K562 (cell line): ENCODE results near the gene ZGLP1. TPM values are rescaled to one million over a fixed set of nuclear protein-coding genes. Genes with fewer than 3 reads are reported as not detected.

Source experiments
- ATAC-seq: fragments of 200-7000 bp; cut with Tn5 transposase; 3 replicates; pipeline ENCODE4 v1.9.1; 2020; ENCODE audit warnings: moderate library complexity
- BruUV-seq: library from RNA; stranded (reverse); fragments of 400-500 nt; replicated peaks from 2 replicates; lab custom pipeline; 2021; lab: Mats Ljungman, UMichigan
- CTCF ChIA-PET: fragments of 300-600 bp; formaldehyde crosslinking; extraction: SDS; loops from one replicate; lab custom pipeline; 2021; ENCODE audit warnings: low intra/inter-chr PET ratio; lab: Yijun Ruan, JAX
- POLR2A ChIA-PET: fragments of 300-600, 350-650 bp; sonication (Branson Sonifier 250); formaldehyde crosslinking; extraction: SDS; loops from one replicate; lab custom pipeline; 2021; ENCODE audit warnings: antibody characterized with exemption, inconsistent platforms; lab: Yijun Ruan, JAX
- DNase-seq, 4 experiments: peaks; one replicate each; pipeline versions ENCODE4 v3.0.0 to v3.0.0-alpha.2; 2011 to 2018; ENCODE audit warnings: low spot score in 3 of 4, mixed read lengths in 3 of 4; ENCODE audit errors: extremely low read depth in 1 of 4
- FAIRE-seq: peaks from 2 replicates; lab custom pipeline; 2011; peaks lifted over from hg19 to GRCh38; lab: Jason Lieb, UNC
- H2AFZ ChIP-seq: 2 replicates; pipeline ENCODE4 v1.6.0; 2011; ENCODE audit warnings: low read depth, low read length, control low read depth, inconsistent platforms
- H3K27ac ChIP-seq: fragments of 200-600 bp; 3 replicates; pipeline ENCODE4 v1.8.0; 2011; ENCODE audit warnings: low read depth, mild to moderate bottlenecking, control low read depth, inconsistent platforms, low read length, moderate library complexity, mixed read lengths; ENCODE audit errors: extremely low read depth
- H3K27me3 ChIP-seq, 2 experiments: fragments of 300-600 bp in 1 of 2; 2 replicates in 1 of 2; 3 replicates in 1 of 2; pipeline versions ENCODE4 v1.6.0 to v1.8.0; 2011; ENCODE audit warnings: inconsistent platforms in 2 of 2, low read length in 2 of 2, mild to moderate bottlenecking in 1 of 2, mixed read lengths in 1 of 2, moderate library complexity in 1 of 2; ENCODE audit not compliant: control insufficient read depth in 2 of 2, insufficient read depth in 2 of 2
- H3K36me3 ChIP-seq: fragments of 300-600 bp; 3 replicates; pipeline ENCODE4 v1.8.0; 2011; ENCODE audit warnings: mild to moderate bottlenecking, low read length, inconsistent platforms; ENCODE audit not compliant: control insufficient read depth, insufficient read depth
- H3K4me1 ChIP-seq, 2 experiments: fragments of 200-600 bp in 1 of 2; replicated peaks in 1 of 2; 2 replicates in 1 of 2; 3 replicates in 1 of 2; pipeline versions ENCODE4 v1.5.1 to v1.8.0; 2011; ENCODE audit warnings: inconsistent platforms in 2 of 2, low read length in 2 of 2, mild to moderate bottlenecking in 1 of 2, mixed read lengths in 1 of 2, moderate library complexity in 1 of 2; ENCODE audit not compliant: control insufficient read depth in 2 of 2, insufficient read depth in 2 of 2
- H3K4me2 ChIP-seq: 2 replicates; pipeline ENCODE4 v1.6.1; 2011; ENCODE audit warnings: low read length, control low read depth, inconsistent platforms, mixed read lengths; ENCODE audit not compliant: insufficient read depth
- H3K4me3 ChIP-seq: fragments of 200-600 bp; sonication (generic), shearing (Covaris generic); 2 replicates; pipeline ENCODE4 v1.5.1; 2016; ENCODE audit warnings: control low read depth, inconsistent platforms
- H3K79me2 ChIP-seq: fragments of 200-600 bp; 3 replicates; pipeline ENCODE4 v1.8.0; 2011; ENCODE audit warnings: low read length, inconsistent platforms; ENCODE audit not compliant: control insufficient read depth, insufficient read depth
- H3K9ac ChIP-seq, 2 experiments: 2 replicates each; pipeline versions ENCODE4 v1.6.0 to v1.6.1; 2011; ENCODE audit warnings: low read depth in 2 of 2, low read length in 2 of 2, control low read depth in 1 of 2, inconsistent platforms in 1 of 2, mild to moderate bottlenecking in 1 of 2, mixed read lengths in 1 of 2; ENCODE audit not compliant: insufficient read depth in 1 of 2
- H3K9me1 ChIP-seq: one replicate; pipeline ENCODE4 v1.6.0; 2011; ENCODE audit warnings: inconsistent platforms, mild to moderate bottlenecking, low read length, moderate library complexity; ENCODE audit not compliant: control insufficient read depth, insufficient read depth
- H3K9me3 ChIP-seq: replicated peaks from 2 replicates; pipeline ENCODE4 v1.5.1; 2011; ENCODE audit warnings: low read depth, low read length, inconsistent platforms; ENCODE audit not compliant: control insufficient read depth, insufficient read depth
- H4K20me1 ChIP-seq: replicated peaks from 2 replicates; pipeline ENCODE4 v1.6.1; 2011; ENCODE audit warnings: low read length, inconsistent platforms, mixed read lengths; ENCODE audit not compliant: control insufficient read depth, insufficient read depth
- CHD4 ChIP-seq: fragments of 200-600 bp; sonication (generic); IDR thresholded peaks from 3 replicates; pipeline ENCODE4 v1.6.1; 2012; ENCODE audit warnings: low read depth, mild to moderate bottlenecking, mixed read lengths, low read length, inconsistent platforms; ENCODE audit not compliant: insufficient read depth, insufficient replicate concordance, poor library complexity, severe bottlenecking
- CTCF ChIP-seq, 3 experiments: IDR thresholded peaks in 2 of 3; conservative IDR thresholded peaks in 1 of 3; 2 replicates each; pipeline ENCODE4 v1.5.1; 2011 to 2012; ENCODE audit warnings: low read length in 3 of 3, mild to moderate bottlenecking in 3 of 3, control low read depth in 2 of 3, improper control_type of control experiment in 1 of 3, inconsistent platforms in 1 of 3, low read depth in 1 of 3, mixed read lengths in 1 of 3, moderate library complexity in 1 of 3; ENCODE audit not compliant: insufficient read depth in 2 of 3
- JUN ChIP-seq, 2 experiments: sonication (generic) in 1 of 2; formaldehyde crosslinking in 1 of 2; IDR thresholded peaks; 2 replicates each; pipeline versions ENCODE4 v1.6.1 to v1.8.0; 2012 to 2022; ENCODE audit warnings: borderline replicate concordance in 2 of 2, mild to moderate bottlenecking in 2 of 2, improper control_type of control experiment in 1 of 2, low read depth in 1 of 2, low read length in 1 of 2, missing genetic modification reagents in 1 of 2
- KAT7 ChIP-seq: sonication (generic); formaldehyde crosslinking; IDR thresholded peaks from 2 replicates; pipeline ENCODE4 v1.8.0; 2022; ENCODE audit warnings: missing genetic modification reagents, mild to moderate bottlenecking, borderline replicate concordance
- KLF1 ChIP-seq: fragments of 450-650 bp; IDR thresholded peaks from 2 replicates; pipeline ENCODE4 v1.6.1; 2016; ENCODE audit warnings: missing genetic modification characterization, missing compliant biosample characterization
- POLR2B ChIP-seq: fragments of 450-650 bp; IDR thresholded peaks from 2 replicates; pipeline ENCODE4 v1.6.1; 2018; ENCODE audit warnings: low read depth; ENCODE audit not compliant: partially characterized antibody
- TARDBP ChIP-seq: fragments of 450-650 bp; IDR thresholded peaks from 2 replicates; pipeline ENCODE4 v1.6.1; 2016
- WHSC1 ChIP-seq: IDR thresholded peaks from one replicate; pipeline ENCODE4 v1.6.1; 2012; ENCODE audit warnings: low read length, control low read depth, inconsistent platforms
- XRCC4 ChIP-seq: IDR thresholded peaks from one replicate; pipeline ENCODE4 v1.6.1; 2011; ENCODE audit not compliant: insufficient read depth, insufficient read length; ENCODE audit errors: extremely low read depth
- ZNF143 ChIP-seq: sonication (generic); formaldehyde crosslinking; IDR thresholded peaks from 2 replicates; pipeline ENCODE4 v1.9.0; 2022; ENCODE audit warnings: mild to moderate bottlenecking, missing genetic modification reagents
- ZNF395 ChIP-seq: fragments of 200-800 bp; sonication (Bioruptor generic); IDR thresholded peaks from 2 replicates; pipeline ENCODE4 v1.6.1; 2017; ENCODE audit warnings: missing genetic modification characterization, missing compliant biosample characterization
- WGBS: fragments of 100-300 bp; shearing (Covaris generic); methylation state at CpG from one replicate; pipeline ENCODE4 v1.1.6; 2016; ENCODE audit warnings: low coverage, mixed read lengths; ENCODE audit not compliant: insufficient coverage; ENCODE audit errors: missing lambda C conversion rate; 5-methylcytosine and 5-hydroxymethylcytosine counted together
- in situ Hi-C: fragments of 300-500 bp; cut with MboI; formaldehyde crosslinking; loops from 4 replicates; pipeline ENCODE4 v1.15.0; 2018; ENCODE audit warnings: inconsistent platforms, mixed read lengths
- intact Hi-C: fragments of 100-400 bp; cut with micrococcal nuclease; formaldehyde crosslinking; loops from 2 replicates; pipeline ENCODE4 v1.14.2; 2022
- polyA plus RNA-seq, 8 experiments: library from polyadenylated mRNA; depleted of rRNA in 4 of 8; stranded (reverse) in 5 of 8; unstranded in 3 of 8; fragments of >200 nt; fragmentation: Nextera tagmentation in 2 of 8; fragmentation: Illumina TruSeq in 1 of 8; extraction: Ambion mirVana in 2 of 8; extraction: Trizol in 1 of 8; gene quantifications; 2 replicates each; pipeline versions ENCODE4 v1.2.1 to v1.2.3, GENCODE V29; 2011 to 2014; ENCODE audit warnings: inconsistent platforms in 1 of 8, missing spikeins in 1 of 8
- total RNA-seq, 7 experiments: library from RNA; depleted of rRNA in 6 of 7; stranded (reverse); fragments of >200 nt in 6 of 7; fragmentation: Illumina TruSeq in 2 of 7; extraction: Trizol in 2 of 7; gene quantifications; 2 replicates each; pipeline versions ENCODE4 v1.2.1 to v1.2.3, GENCODE V29; 2011 to 2021; ENCODE audit warnings: low replicate concordance in 1 of 7

Gene ZGLP1
- total and polyA plus RNA-seq, 9 of the 15 experiments (the other 6 are each of a cell fraction or from before 2014, with no cell fraction given) = 0.24 to 4.5 (median 2.2) TPM

- in situ Hi-C loops (no loop called here), intact Hi-C loops (no loop called here)
- H3K27me3 ChIP-seq = no peaks in the 10 kb centered on the region
- H3K9ac ChIP-seq = peak within 1 kb of the TSS; percentile 91 to 99
- H3K9me3 ChIP-seq = no peaks in the 10 kb centered on the region
- H4K20me1 ChIP-seq = no peaks in the 10 kb centered on the region
- H3K27ac ChIP-seq = peak within 1 kb of the TSS; percentile 96
- H3K4me3 ChIP-seq = peak within 1 kb of the TSS; percentile 79
- WGBS = under 1% methylated on average over 47 of the region's 59 CpGs
- peaks cover 30 to 85% of the 10 kb centered on the region in 2 experiments; a peak in 4 of 5 replicates for H3K4me1 ChIP-seq
- H3K9me1 ChIP-seq = peaks cover 6% of the 10 kb centered on the region
- H2AFZ ChIP-seq = peak within 1 kb of the TSS; percentile 71
- ChIA-PET CTCF (interaction anchor here (2.5 kb wide), 1 partner anchor 102 kb away, joined by 14 read pairs; no protein-coding TSS in a partner anchor), POLR2A (interaction anchor here (0.6 to 6.2 kb wide), 14 partner anchors 10 to 102 kb away, joined by 3 to 74 read pairs (median 4); partner anchors contain the start of genes FDX2, ICAM1, RAVER1 and TYK2)
- BruUV-seq = no TSS peak
- peaks cover 61% of the 10 kb centered on the region for H3K79me2 ChIP-seq
- FAIRE-seq (peak; percentile 67), DNase-seq (peak; percentile 80 to 95 (median 84)), ATAC-seq (peak; percentile 65)
- peaks cover 41% of the 10 kb centered on the region for H3K36me3 ChIP-seq
- H3K4me2 ChIP-seq = peak within 1 kb of the TSS; percentile 99
- TF ChIP-seq WHSC1 (no peak), POLR2B (peak; percentile 46), JUN (IDR thresholded peaks at IDR 0.05; ENCODE audit: borderline replicate concordance, low read depth, low read length) (no peak), JUN (CRISPR knock-in tag; IDR thresholded peaks at IDR 0.05; ENCODE audit: borderline replicate concordance) (peak; percentile 26; the same call in 1 of the 2 replicates), KLF1 (tag) (no peak), ZNF143 (peak; percentile 54), KAT7 (CRISPR knock-in tag) (no peak), ZNF395 (peak; percentile 95), CTCF (IDR thresholded peaks at IDR 0.05 in 2 of 3, conservative IDR thresholded peaks at IDR 0.05 in 1 of 3; ENCODE audit: insufficient read depth in 2 of 3, low read depth in 1 of 3, low read length in 3 of 3) (peak in 1 of 3 experiments; percentile 26; a peak in 2 of 6 replicates), XRCC4 (no peak), CHD4 (no peak), TARDBP (0 out of 2 replicates have a peak, but pooled peaks have one; percentile 67)
Measured at GRCh38 chr19:10286803-10287737, 22.5 kb downstream of the ZGLP1 start, which contains the start of gene ICAM4. Gene ICAM4, plus strand, starts transcription at chr19:10286955. Its CDS starts 58 bp downstream, at chr19:10287013.
